ENCODE data around the gene DAAM2.

GRCh38 chr6:39790772-39791171 lies 1.4 kb upstream of the DAAM2 start:
- TF ChIP-seq CTCF (IDR thresholded peaks at IDR 0.05) (no peak), POLR2A (IDR thresholded peaks at IDR 0.05) (no peak)

Data from stomach (tissue), 4 donors.